NAMALWA (cell line): ENCODE measurements around the gene GCHFR.

Source experiments
- DNase-seq: peaks from one replicate; pipeline ENCODE4 v3.0.0-alpha.2; 2015; ENCODE audit warnings: low spot score

GCHFR gene

DNA sequence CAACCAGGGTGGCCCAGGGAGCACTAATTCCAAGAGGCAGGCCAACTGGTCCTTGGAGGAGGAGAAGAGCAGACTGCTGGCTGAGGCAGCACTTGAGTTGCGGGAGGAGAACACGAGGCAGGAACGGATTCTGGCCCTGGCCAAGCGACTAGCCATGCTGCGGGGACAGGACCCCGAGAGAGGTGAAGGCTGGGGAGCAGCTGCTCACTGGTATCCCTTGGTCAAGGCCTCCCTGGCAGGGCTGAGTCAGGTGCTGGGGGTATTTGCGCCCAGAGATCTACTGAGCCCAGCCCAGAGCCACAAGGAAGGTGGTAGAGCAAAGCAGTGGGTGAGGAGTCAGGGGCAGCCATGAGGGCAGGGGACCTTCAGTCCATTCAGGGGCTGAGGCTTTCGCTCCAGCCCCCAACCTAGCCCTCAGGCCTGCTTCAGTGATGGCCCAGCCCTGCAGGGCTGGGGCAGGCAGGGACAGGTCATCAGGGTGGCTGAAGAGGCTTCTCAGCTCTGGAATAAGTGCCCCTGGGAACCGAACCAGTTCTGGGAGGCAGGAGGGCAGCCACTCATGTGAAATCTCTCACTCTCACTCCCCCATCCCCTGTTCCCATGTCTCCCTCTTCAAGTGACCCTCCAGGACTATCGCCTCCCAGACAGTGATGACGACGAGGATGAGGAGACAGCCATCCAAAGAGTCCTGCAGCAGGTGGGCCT is 49.0 kb downstream of the GCHFR start:
- no peak for DNase-seq

DNA sequence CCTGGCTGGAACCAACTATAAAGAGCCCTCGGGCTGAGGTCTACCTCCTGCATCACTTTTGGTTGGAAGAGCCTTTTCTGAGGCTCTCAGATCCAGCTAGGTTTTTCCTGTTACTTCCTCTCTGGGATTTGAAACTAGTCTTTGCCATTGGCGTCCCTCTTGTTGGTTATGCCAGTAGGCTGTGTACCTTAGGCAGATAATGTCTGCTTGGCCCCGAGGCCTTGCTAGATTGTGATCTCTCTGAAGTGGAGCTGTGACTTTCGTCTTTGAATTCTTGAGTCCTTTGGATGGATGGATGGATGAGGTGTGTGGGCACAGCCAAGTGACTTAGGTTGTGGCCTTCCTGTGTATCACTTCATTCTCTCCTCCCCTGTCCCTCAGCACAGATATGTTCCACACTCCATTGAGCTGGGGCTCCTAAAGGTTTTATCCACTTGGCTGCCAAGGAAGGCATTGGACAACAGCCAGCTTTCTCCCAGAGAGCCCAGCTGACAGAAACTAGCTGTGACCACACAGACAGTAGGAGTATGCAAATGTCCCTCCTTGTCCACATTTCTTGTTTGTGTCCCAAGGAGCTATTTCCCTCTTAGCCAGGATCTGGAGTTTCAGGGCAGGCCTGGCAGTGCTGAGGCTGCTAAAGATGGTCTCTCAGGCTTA is 51.3 kb downstream of the GCHFR start:
- no peak for DNase-seq
